NB4 (cell line): ENCODE data around the gene CLOCK.
A peak's percentile ranks its signal among the peaks of the same experiment; 100 is the strongest.

Experiments
- DNase-seq: peaks from one replicate; pipeline ENCODE4 v3.0.0; 2010; ENCODE audit warnings: low read depth
- H3K4me3 ChIP-seq: one replicate; pipeline ENCODE4 v1.5.1; 2011; ENCODE audit warnings: mild to moderate bottlenecking, low read depth, low read length, moderate library complexity
- MAX ChIP-seq: IDR thresholded peaks from 2 replicates; pipeline ENCODE4 v1.6.1; 2011; ENCODE audit warnings: low read depth, low read length
- MYC ChIP-seq: IDR thresholded peaks from 2 replicates; pipeline ENCODE4 v1.6.1; 2011; ENCODE audit warnings: low read depth, low read length
- POLR2A ChIP-seq: IDR thresholded peaks from 2 replicates; pipeline ENCODE4 v1.6.1; 2011; ENCODE audit warnings: mild to moderate bottlenecking; ENCODE audit not compliant: insufficient read length; ENCODE audit errors: extremely low read depth
- TF ChIP-seq, protein P1 (sequence below): IDR thresholded peaks from one replicate; pipeline ENCODE4 v1.5.1; 2012; ENCODE audit warnings: low read depth, low read length

The CLOCK gene

DNA sequence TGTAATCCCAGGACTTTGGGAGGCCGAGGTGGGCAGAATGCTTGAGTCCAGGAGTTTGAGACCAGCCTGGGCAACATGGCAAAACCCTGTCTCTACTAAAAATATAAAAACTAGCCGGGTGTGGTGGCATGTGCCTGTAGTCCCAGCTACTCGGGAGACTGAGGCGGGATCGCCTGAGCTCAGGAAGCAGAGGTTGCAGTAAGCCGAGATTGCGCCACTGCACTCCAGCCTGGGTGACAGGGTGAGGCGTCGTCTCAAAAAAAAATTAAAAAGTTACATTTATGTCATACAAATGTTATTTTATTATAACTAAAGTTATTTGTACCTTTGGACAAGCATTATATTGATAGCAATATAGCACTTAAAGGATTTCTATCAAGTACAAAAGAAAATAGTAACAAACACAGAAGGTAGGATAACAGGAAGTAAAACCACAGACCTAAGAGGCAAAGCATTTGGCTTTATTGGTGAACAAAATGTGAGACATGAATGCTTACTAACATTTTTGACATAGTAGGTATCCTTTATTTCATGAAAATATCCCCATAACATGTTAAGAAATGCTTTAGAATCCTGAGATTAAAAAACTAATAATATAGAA lies 99.5 kb downstream of the CLOCK start:
- H3K4me3 ChIP-seq: no peak overlapping the region
- TF ChIP-seq POLR2A (no peak), MAX (no peak), MYC (no peak)
- TF ChIP-seq, protein P1, sequence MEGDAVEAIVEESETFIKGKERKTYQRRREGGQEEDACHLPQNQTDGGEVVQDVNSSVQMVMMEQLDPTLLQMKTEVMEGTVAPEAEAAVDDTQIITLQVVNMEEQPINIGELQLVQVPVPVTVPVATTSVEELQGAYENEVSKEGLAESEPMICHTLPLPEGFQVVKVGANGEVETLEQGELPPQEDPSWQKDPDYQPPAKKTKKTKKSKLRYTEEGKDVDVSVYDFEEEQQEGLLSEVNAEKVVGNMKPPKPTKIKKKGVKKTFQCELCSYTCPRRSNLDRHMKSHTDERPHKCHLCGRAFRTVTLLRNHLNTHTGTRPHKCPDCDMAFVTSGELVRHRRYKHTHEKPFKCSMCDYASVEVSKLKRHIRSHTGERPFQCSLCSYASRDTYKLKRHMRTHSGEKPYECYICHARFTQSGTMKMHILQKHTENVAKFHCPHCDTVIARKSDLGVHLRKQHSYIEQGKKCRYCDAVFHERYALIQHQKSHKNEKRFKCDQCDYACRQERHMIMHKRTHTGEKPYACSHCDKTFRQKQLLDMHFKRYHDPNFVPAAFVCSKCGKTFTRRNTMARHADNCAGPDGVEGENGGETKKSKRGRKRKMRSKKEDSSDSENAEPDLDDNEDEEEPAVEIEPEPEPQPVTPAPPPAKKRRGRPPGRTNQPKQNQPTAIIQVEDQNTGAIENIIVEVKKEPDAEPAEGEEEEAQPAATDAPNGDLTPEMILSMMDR: no peak
- DNase-seq: peak; percentile 46

DNA sequence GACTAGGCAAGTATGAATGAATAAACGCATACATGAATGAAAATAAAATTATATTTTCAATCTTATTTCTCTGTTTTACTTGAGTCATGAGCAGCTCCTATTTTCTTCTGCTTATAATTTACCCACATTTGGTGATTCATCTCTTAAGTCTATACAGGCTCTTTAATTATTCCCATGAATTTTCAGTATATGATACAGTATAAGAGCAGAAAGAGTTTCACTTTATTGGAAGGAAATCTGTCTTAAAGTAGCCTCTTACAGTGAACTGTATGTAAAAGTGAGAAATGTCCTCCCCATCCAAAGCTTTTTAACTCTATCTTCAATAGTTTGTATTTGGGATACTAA lies 100.2 kb downstream of the CLOCK start:
- no peak overlapping the region for H3K4me3 ChIP-seq
- TF ChIP-seq MYC (no peak), MAX (no peak), POLR2A (no peak)
- TF ChIP-seq, protein P1: no peak
- no peak for DNase-seq

- DNase-seq: no peak
- no peak overlapping the region for H3K4me3 ChIP-seq
- TF ChIP-seq MYC (no peak), POLR2A (no peak), MAX (no peak)
- TF ChIP-seq, protein P1: no peak
These were observed 100.7 kb downstream of the CLOCK start for GRCh38 chr4:55445921-55446577.

- TF ChIP-seq POLR2A (no peak), MAX (no peak), MYC (no peak)
- TF ChIP-seq, protein P1: no peak
- DNase-seq: peak; percentile 31
- no peak overlapping the region for H3K4me3 ChIP-seq
These were observed 101.9 kb downstream of the CLOCK start for GRCh38 chr4:55444827-55445226.

DNA sequence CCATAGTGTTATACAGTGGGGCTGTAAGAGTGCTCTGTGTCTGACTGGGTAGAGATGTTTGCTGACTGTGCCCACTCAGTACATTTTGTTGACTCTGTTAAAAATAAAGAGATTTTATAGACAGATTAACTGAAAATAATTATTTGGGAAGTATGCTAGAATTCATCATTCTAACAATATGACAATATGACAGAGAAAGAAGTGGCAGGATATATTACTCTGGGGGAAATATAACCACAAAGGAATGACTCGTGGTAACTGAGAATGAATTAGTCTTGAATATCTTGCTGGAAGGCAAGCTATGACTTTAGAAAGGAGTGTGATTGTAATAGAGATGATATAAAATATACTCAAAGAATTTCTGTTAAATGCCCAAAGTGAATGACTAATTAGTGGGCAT lies 104.2 kb downstream of the CLOCK start:
- TF ChIP-seq MYC (no peak), POLR2A (no peak), MAX (no peak)
- TF ChIP-seq, protein P1: no peak
- no peak for DNase-seq
- no peak overlapping the region for H3K4me3 ChIP-seq
